Parathyroid adenoma (tissue), 2 donors: ENCODE measurements around the gene PEX11A.
A peak's percentile ranks its signal among the peaks of the same experiment; 100 is the strongest.
"Not testable (repeated sequence)": the region's sequence is repeated elsewhere in the genome, so short reads cannot be mapped to it uniquely, and the experiment has no call there.

Source experiments
- H2AFZ ChIP-seq: fragments of 300-600 bp; sonication (generic); one replicate; pipeline ENCODE4 v1.7.0; 2017; ENCODE audit warnings: antibody characterized with exemption, mild to moderate bottlenecking
- H3K27ac ChIP-seq: fragments of 300-600 bp; sonication (generic); one replicate; pipeline ENCODE4 v1.7.0; 2017
- H3K27me3 ChIP-seq: fragments of 300-600 bp; sonication (generic); one replicate; pipeline ENCODE4 v1.7.0; 2017; ENCODE audit warnings: low read length; ENCODE audit not compliant: control insufficient read depth, insufficient read depth
- H3K36me3 ChIP-seq: fragments of 300-600 bp; sonication (generic); one replicate; pipeline ENCODE4 v1.7.0; 2017; ENCODE audit warnings: low read length; ENCODE audit not compliant: control insufficient read depth, insufficient read depth
- H3K4me1 ChIP-seq: fragments of 300-600 bp; sonication (generic); one replicate; pipeline ENCODE4 v1.7.0; 2017; ENCODE audit warnings: control low read depth
- H3K4me2 ChIP-seq: fragments of 300-600 bp; sonication (generic); one replicate; pipeline ENCODE4 v1.7.0; 2017; ENCODE audit warnings: low read length
- H3K4me3 ChIP-seq: fragments of 300-600 bp; sonication (generic); one replicate; pipeline ENCODE4 v1.7.0; 2017; ENCODE audit warnings: low read depth, low read length
- H3K79me2 ChIP-seq: fragments of 300-600 bp; sonication (generic); one replicate; pipeline ENCODE4 v1.7.0; 2017; ENCODE audit warnings: control low read depth
- H3K9ac ChIP-seq: fragments of 300-600 bp; sonication (generic); one replicate; pipeline ENCODE4 v1.7.0; 2017; ENCODE audit warnings: mild to moderate bottlenecking
- H3K9me3 ChIP-seq: fragments of 300-600 bp; sonication (generic); one replicate; pipeline ENCODE4 v1.7.0; 2017; ENCODE audit warnings: low read length; ENCODE audit not compliant: control insufficient read depth
- CTCF ChIP-seq: fragments of 300-600 bp; sonication (generic); IDR thresholded peaks from one replicate; pipeline ENCODE4 v1.7.0; 2017; ENCODE audit warnings: antibody characterized with exemption, mild to moderate bottlenecking
- donor health status: primary hyperparathyroidism.

Gene PEX11A

GRCh38 chr15:89693091-89693490 is 2.5 kb upstream of the PEX11A start:
- peaks cover 4% of the 10 kb centered on the region for H3K79me2 ChIP-seq
- H3K9ac ChIP-seq = no peak overlapping the region
- H3K4me2 ChIP-seq = no peak overlapping the region
- no peak overlapping the region for H3K27ac ChIP-seq
- no peaks in the 10 kb centered on the region for H3K9me3 ChIP-seq
- H3K36me3 ChIP-seq = no peaks in the 10 kb centered on the region
- no peaks in the 10 kb centered on the region for H3K27me3 ChIP-seq
- H3K4me1 ChIP-seq = peaks cover 2% of the 10 kb centered on the region
- no peak overlapping the region for H3K4me3 ChIP-seq
- TF ChIP-seq CTCF = no peak
- no peak overlapping the region for H2AFZ ChIP-seq

- H3K36me3 ChIP-seq, H3K9ac ChIP-seq, H3K27ac ChIP-seq, H3K9me3 ChIP-seq, H3K79me2 ChIP-seq, H3K27me3 ChIP-seq, H3K4me1 ChIP-seq: not testable (repeated sequence)
- Histone ChIP-seq H2AFZ (peak overlapping the region; percentile 85), H3K4me2 (peak overlapping the region; percentile 88), H3K4me3 (peak overlapping the region; percentile 91)
These were observed 651 bp downstream of the PEX11A start for GRCh38 chr15:89689930-89690275.

- Histone ChIP-seq H3K4me3 (no peak overlapping the region), H2AFZ (no peak overlapping the region), H3K36me3 (no peaks in the 10 kb centered on the region), H3K4me1 (no peaks in the 10 kb centered on the region), H3K27ac (no peak overlapping the region), H3K27me3 (no peaks in the 10 kb centered on the region), H3K79me2 (peaks cover 4% of the 10 kb centered on the region), H3K9ac (no peak overlapping the region), H3K4me2 (no peak overlapping the region), H3K9me3 (no peaks in the 10 kb centered on the region)
- no peak for TF ChIP-seq CTCF
These were observed 4.0 kb downstream of the PEX11A start for GRCh38 chr15:89686522-89686921.

- no peak for TF ChIP-seq CTCF
- Histone ChIP-seq H3K79me2 (peaks cover 4% of the 10 kb centered on the region), H3K9ac (no peak overlapping the region), H3K4me1 (peaks cover 5% of the 10 kb centered on the region), H3K27me3 (no peaks in the 10 kb centered on the region), H3K4me3 (no peak overlapping the region), H3K36me3 (no peaks in the 10 kb centered on the region), H3K4me2 (no peak overlapping the region), H3K9me3 (no peaks in the 10 kb centered on the region), H3K27ac (no peak overlapping the region), H2AFZ (no peak overlapping the region)
These were observed 4.6 kb downstream of the PEX11A start for GRCh38 chr15:89685995-89686394.

GRCh38 chr15:89681146-89681545 is 9.4 kb downstream of the PEX11A start:
- no peak for TF ChIP-seq CTCF
- H3K4me3 ChIP-seq = no peak overlapping the region
- no peak overlapping the region for H3K9ac ChIP-seq
- H3K27ac ChIP-seq = peak overlapping the region; percentile 74
- no peak overlapping the region for H2AFZ ChIP-seq
- H3K4me1 ChIP-seq = peaks cover 16% of the 10 kb centered on the region
- no peaks in the 10 kb centered on the region for H3K9me3 ChIP-seq
- H3K4me2 ChIP-seq = peak overlapping the region; percentile 2
- no peaks in the 10 kb centered on the region for H3K79me2 ChIP-seq
- H3K27me3 ChIP-seq = no peaks in the 10 kb centered on the region
- H3K36me3 ChIP-seq = no peaks in the 10 kb centered on the region
